ENCODE measurements around the gene C14orf39. TPM values are rescaled to one million over a fixed set of nuclear protein-coding genes. Genes with fewer than 3 reads are reported as not detected.

Gene C14orf39
- total and polyA plus RNA-seq, 3 experiments from 2014 or later, result not detected

- Histone ChIP-seq H3K27me3 (ENCODE audit: insufficient read depth, low read length, poor library complexity, severe bottlenecking) (peaks cover 36% of the 10 kb centered on the region), H3K36me3 (ENCODE audit: insufficient read depth, low read length) (no peaks in the 10 kb centered on the region), H3K9me3 (ENCODE audit: low read length) (no peaks in the 10 kb centered on the region), H3K4me3 (ENCODE audit: low read length) (no peak overlapping the region), H3K4me1 (ENCODE audit: insufficient read depth, low read length) (no peaks in the 10 kb centered on the region), H3K27ac (ENCODE audit: low read depth, low read length) (no peak overlapping the region)
- Mint-ChIP-seq H3K36me3 (peaks cover 0 to 2% (median 0%) of the 10 kb centered on the region in 3 donors), H3K9me3 (peaks cover 0 to 4% (median 2%) of the 10 kb centered on the region in 5 donors), H3K27ac (peak overlapping the region in 1 of 8 donors; percentile 9), H3K27me3 (peaks cover 58 to 89% of the 10 kb centered on the region in 2 donors), H3K4me3 (no peak overlapping the region), H3K4me1 (peaks cover 10 to 29% (median 22%) of the 10 kb centered on the region in 3 donors)
- ChIA-PET POLR2A (no interaction called here), CTCF (no interaction called here)
- no peak for DNase-seq
These were observed 20.1 kb upstream of the C14orf39 start for GRCh38 chr14:60506010-60506409.

GRCh38 chr14:60505448-60505847 lies 19.6 kb upstream of the C14orf39 start:
- DNase-seq, result no peak
- H3K27ac ChIP-seq (ENCODE audit: low read depth, low read length), result no peak overlapping the region
- no peak overlapping the region for H3K27ac Mint-ChIP-seq
- H3K4me3 Mint-ChIP-seq, result no peak overlapping the region
- no peaks in the 10 kb centered on the region for H3K36me3 ChIP-seq (ENCODE audit: insufficient read depth, low read length)
- ChIA-PET POLR2A (no interaction called here), CTCF (no interaction called here)
- H3K27me3 ChIP-seq (ENCODE audit: insufficient read depth, low read length, poor library complexity, severe bottlenecking), result peaks cover 33% of the 10 kb centered on the region
- peaks cover 60 to 89% of the 10 kb centered on the region in 2 donors for H3K27me3 Mint-ChIP-seq
- H3K4me1 ChIP-seq (ENCODE audit: insufficient read depth, low read length), result no peaks in the 10 kb centered on the region
- no peaks in the 10 kb centered on the region for H3K9me3 ChIP-seq (ENCODE audit: low read length)
- peaks cover 0 to 2% (median 0%) of the 10 kb centered on the region in 3 donors for H3K36me3 Mint-ChIP-seq
- peaks cover 8 to 25% (median 19%) of the 10 kb centered on the region in 3 donors for H3K4me1 Mint-ChIP-seq
- no peak overlapping the region for H3K4me3 ChIP-seq (ENCODE audit: low read length)
- H3K9me3 Mint-ChIP-seq, result peaks cover 0 to 4% (median 2%) of the 10 kb centered on the region in 5 donors

GRCh38 chr14:60502541-60502940 lies 16.7 kb upstream of the C14orf39 start:
- CTCF ChIA-PET, result no interaction called here

GRCh38 chr14:60495946-60496345 lies 10.1 kb upstream of the C14orf39 start:
- POLR2A ChIA-PET, result no interaction called here
- no peak overlapping the region for H3K4me3 Mint-ChIP-seq
- DNase-seq, result no peak
- no peaks in the 10 kb centered on the region for H3K4me1 Mint-ChIP-seq
- H3K27me3 Mint-ChIP-seq, result peaks cover 14 to 45% of the 10 kb centered on the region in 2 donors
- no peaks in the 10 kb centered on the region for H3K27me3 ChIP-seq (ENCODE audit: insufficient read depth, low read length, poor library complexity, severe bottlenecking)
- H3K4me1 ChIP-seq (ENCODE audit: insufficient read depth, low read length), result no peaks in the 10 kb centered on the region
- CTCF ChIA-PET, result no interaction called here
- H3K36me3 Mint-ChIP-seq, result no peaks in the 10 kb centered on the region
- no peak overlapping the region for H3K27ac ChIP-seq (ENCODE audit: low read depth, low read length)
- no peak overlapping the region for H3K27ac Mint-ChIP-seq
- H3K9me3 ChIP-seq (ENCODE audit: low read length), result no peaks in the 10 kb centered on the region
- H3K36me3 ChIP-seq (ENCODE audit: insufficient read depth, low read length), result no peaks in the 10 kb centered on the region
- no peak overlapping the region for H3K4me3 ChIP-seq (ENCODE audit: low read length)
- H3K9me3 Mint-ChIP-seq, result peaks cover 0 to 4% (median under 1%) of the 10 kb centered on the region in 5 donors

More at GRCh38 chr14:60502541-60502940, 16.7 kb upstream of the C14orf39 start:
- H3K4me1 Mint-ChIP-seq, result peaks cover 2 to 5% (median 4%) of the 10 kb centered on the region in 3 donors
- Histone ChIP-seq H3K4me3 (ENCODE audit: low read length) (no peak overlapping the region), H3K4me1 (ENCODE audit: insufficient read depth, low read length) (no peaks in the 10 kb centered on the region), H3K9me3 (ENCODE audit: low read length) (no peaks in the 10 kb centered on the region), H3K27ac (ENCODE audit: low read depth, low read length) (no peak overlapping the region), H3K27me3 (ENCODE audit: insufficient read depth, low read length, poor library complexity, severe bottlenecking) (peaks cover 19% of the 10 kb centered on the region), H3K36me3 (ENCODE audit: insufficient read depth, low read length) (no peaks in the 10 kb centered on the region)
- POLR2A ChIA-PET, result no interaction called here
- no peak for DNase-seq
- H3K27ac Mint-ChIP-seq, result no peak overlapping the region
- H3K4me3 Mint-ChIP-seq, result no peak overlapping the region
- peaks cover 37 to 76% of the 10 kb centered on the region in 2 donors for H3K27me3 Mint-ChIP-seq
- H3K9me3 Mint-ChIP-seq, result peaks cover 0 to 3% (median 2%) of the 10 kb centered on the region in 5 donors
- peaks cover 0 to 2% (median 0%) of the 10 kb centered on the region in 3 donors for H3K36me3 Mint-ChIP-seq

- Histone ChIP-seq H3K4me3 (ENCODE audit: low read length) (no peak overlapping the region), H3K9me3 (ENCODE audit: low read length) (no peaks in the 10 kb centered on the region), H3K27ac (ENCODE audit: low read depth, low read length) (no peak overlapping the region), H3K4me1 (ENCODE audit: insufficient read depth, low read length) (no peaks in the 10 kb centered on the region), H3K36me3 (ENCODE audit: insufficient read depth, low read length) (no peaks in the 10 kb centered on the region), H3K27me3 (ENCODE audit: insufficient read depth, low read length, poor library complexity, severe bottlenecking) (peaks cover 3% of the 10 kb centered on the region)
- H3K9me3 Mint-ChIP-seq, result peaks cover 0 to 4% (median 2%) of the 10 kb centered on the region in 5 donors
- no peak overlapping the region for H3K4me3 Mint-ChIP-seq
- no peak for DNase-seq
- ChIA-PET POLR2A (no interaction called here), CTCF (no interaction called here)
- H3K27ac Mint-ChIP-seq, result no peak overlapping the region
- peaks cover 0 to 3% (median 1%) of the 10 kb centered on the region in 3 donors for H3K4me1 Mint-ChIP-seq
- H3K36me3 Mint-ChIP-seq, result no peaks in the 10 kb centered on the region
- peaks cover 15 to 28% of the 10 kb centered on the region in 2 donors for H3K27me3 Mint-ChIP-seq
These were observed 4.4 kb upstream of the C14orf39 start for GRCh38 chr14:60490270-60490669.

GRCh38 chr14:60488175-60488574 lies 2.3 kb upstream of the C14orf39 start:
- no peak for DNase-seq
- CTCF ChIA-PET, result no interaction called here
- Mint-ChIP-seq H3K4me1 (peaks cover 0 to 4% (median 1%) of the 10 kb centered on the region in 3 donors), H3K9me3 (peaks cover 0 to 4% (median 3%) of the 10 kb centered on the region in 5 donors), H3K27me3 (peaks cover 13 to 32% of the 10 kb centered on the region in 2 donors), H3K36me3 (no peaks in the 10 kb centered on the region), H3K27ac (no peak overlapping the region), H3K4me3 (no peak overlapping the region)
- POLR2A ChIA-PET, result no interaction called here
- Histone ChIP-seq H3K4me3 (ENCODE audit: low read length) (no peak overlapping the region), H3K9me3 (ENCODE audit: low read length) (no peaks in the 10 kb centered on the region), H3K27ac (ENCODE audit: low read depth, low read length) (no peak overlapping the region), H3K36me3 (ENCODE audit: insufficient read depth, low read length) (no peaks in the 10 kb centered on the region), H3K4me1 (ENCODE audit: insufficient read depth, low read length) (no peaks in the 10 kb centered on the region), H3K27me3 (ENCODE audit: insufficient read depth, low read length, poor library complexity, severe bottlenecking) (peaks cover 10% of the 10 kb centered on the region)

- Mint-ChIP-seq H3K4me1 (peaks cover 0 to 4% (median 1%) of the 10 kb centered on the region in 3 donors), H3K4me3 (no peak overlapping the region), H3K36me3 (no peaks in the 10 kb centered on the region), H3K9me3 (peaks cover 0 to 6% (median 4%) of the 10 kb centered on the region in 5 donors), H3K27me3 (peaks cover 16 to 36% of the 10 kb centered on the region in 2 donors), H3K27ac (no peak overlapping the region)
- CTCF ChIA-PET, result no interaction called here
- H3K36me3 ChIP-seq (ENCODE audit: insufficient read depth, low read length), result no peaks in the 10 kb centered on the region
- no peak overlapping the region for H3K4me3 ChIP-seq (ENCODE audit: low read length)
- H3K9me3 ChIP-seq (ENCODE audit: low read length), result no peaks in the 10 kb centered on the region
- H3K4me1 ChIP-seq (ENCODE audit: insufficient read depth, low read length), result no peaks in the 10 kb centered on the region
- no peak for DNase-seq
- POLR2A ChIA-PET, result no interaction called here
- H3K27me3 ChIP-seq (ENCODE audit: insufficient read depth, low read length, poor library complexity, severe bottlenecking), result peaks cover 10% of the 10 kb centered on the region
- H3K27ac ChIP-seq (ENCODE audit: low read depth, low read length), result no peak overlapping the region
These were observed 1.3 kb upstream of the C14orf39 start for GRCh38 chr14:60487211-60487610.

- Mint-ChIP-seq H3K27me3 (peaks cover 16 to 35% of the 10 kb centered on the region in 2 donors), H3K4me1 (peaks cover 0 to 4% (median 1%) of the 10 kb centered on the region in 3 donors), H3K36me3 (no peaks in the 10 kb centered on the region), H3K4me3 (peak overlapping the region in 2 of 7 donors; percentile 0 to 3), H3K27ac (no peak overlapping the region), H3K9me3 (peaks cover 3 to 16% (median 9%) of the 10 kb centered on the region in 5 donors)
- no peak overlapping the region for H3K27ac ChIP-seq (ENCODE audit: low read depth, low read length)
- no peak overlapping the region for H3K4me3 ChIP-seq (ENCODE audit: low read length)
- no peaks in the 10 kb centered on the region for H3K4me1 ChIP-seq (ENCODE audit: insufficient read depth, low read length)
- no peak for DNase-seq
- H3K9me3 ChIP-seq (ENCODE audit: low read length), result no peaks in the 10 kb centered on the region
- POLR2A ChIA-PET, result no interaction called here
- H3K27me3 ChIP-seq (ENCODE audit: insufficient read depth, low read length, poor library complexity, severe bottlenecking), result peaks cover 10% of the 10 kb centered on the region
- CTCF ChIA-PET, result no interaction called here
- no peaks in the 10 kb centered on the region for H3K36me3 ChIP-seq (ENCODE audit: insufficient read depth, low read length)
These were observed 736 bp downstream of the C14orf39 start for GRCh38 chr14:60485057-60485597.

All from CD8-positive, alpha-beta memory T cell (primary cell).